Measurements from ENCODE around the gene POU5F2. TPM values are rescaled to one million over a fixed set of nuclear protein-coding genes. Genes with fewer than 3 reads are reported as not detected.

The POU5F2 gene
- total RNA-seq, 1 experiment from 2014 or later, result 0.07 TPM

GRCh38 chr5:93723681-93724080, 17.7 kb downstream of the POU5F2 start:
- no peak for DNase-seq
- H3K27me3 ChIP-seq, result no peaks in the 10 kb centered on the region

GRCh38 chr5:93723005-93723404, 18.4 kb downstream of the POU5F2 start:
- no peaks in the 10 kb centered on the region for H3K27me3 ChIP-seq
- no peak overlapping the region for H3K4me3 ChIP-seq
- H3K9me3 ChIP-seq, result no peaks in the 10 kb centered on the region
- no peak for DNase-seq
- H3K36me3 ChIP-seq, result no peaks in the 10 kb centered on the region

More at GRCh38 chr5:93723681-93724080, 17.7 kb downstream of the POU5F2 start:
- Histone ChIP-seq H3K4me3 (no peak overlapping the region), H3K9me3 (no peaks in the 10 kb centered on the region), H3K36me3 (no peaks in the 10 kb centered on the region)

- H3K4me3 ChIP-seq, result no peak overlapping the region
- no peak for DNase-seq
- no peaks in the 10 kb centered on the region for H3K9me3 ChIP-seq
- H3K27me3 ChIP-seq, result no peaks in the 10 kb centered on the region
- no peaks in the 10 kb centered on the region for H3K36me3 ChIP-seq
Measured at GRCh38 chr5:93722588-93722987, 18.8 kb downstream of the POU5F2 start.

GRCh38 chr5:93721511-93721910, 19.9 kb downstream of the POU5F2 start:
- Histone ChIP-seq H3K4me3 (no peak overlapping the region), H3K27me3 (no peaks in the 10 kb centered on the region), H3K36me3 (no peaks in the 10 kb centered on the region), H3K9me3 (no peaks in the 10 kb centered on the region)
- no peak for DNase-seq

GRCh38 chr5:93721071-93721470, 20.3 kb downstream of the POU5F2 start:
- DNase-seq, result no peak
- Histone ChIP-seq H3K9me3 (no peaks in the 10 kb centered on the region), H3K36me3 (no peaks in the 10 kb centered on the region), H3K4me3 (no peak overlapping the region), H3K27me3 (no peaks in the 10 kb centered on the region)

- Histone ChIP-seq H3K9me3 (no peaks in the 10 kb centered on the region), H3K27me3 (no peaks in the 10 kb centered on the region), H3K4me3 (no peak overlapping the region), H3K36me3 (no peaks in the 10 kb centered on the region)
- DNase-seq, result no peak
Measured at GRCh38 chr5:93717162-93717561, 24.2 kb downstream of the POU5F2 start.

GRCh38 chr5:93716453-93716852, 24.9 kb downstream of the POU5F2 start:
- Histone ChIP-seq H3K27me3 (no peaks in the 10 kb centered on the region), H3K4me3 (no peak overlapping the region), H3K36me3 (no peaks in the 10 kb centered on the region), H3K9me3 (no peaks in the 10 kb centered on the region)
- DNase-seq, result no peak

- Histone ChIP-seq H3K4me3 (no peak overlapping the region), H3K9me3 (no peaks in the 10 kb centered on the region), H3K36me3 (no peaks in the 10 kb centered on the region), H3K27me3 (no peaks in the 10 kb centered on the region)
- DNase-seq, result no peak
Measured at GRCh38 chr5:93715761-93716160, 25.6 kb downstream of the POU5F2 start.

- Histone ChIP-seq H3K27me3 (no peaks in the 10 kb centered on the region), H3K9me3 (no peaks in the 10 kb centered on the region), H3K36me3 (no peaks in the 10 kb centered on the region), H3K4me3 (no peak overlapping the region)
- DNase-seq, result no peak
Measured at GRCh38 chr5:93715327-93715726, 26.1 kb downstream of the POU5F2 start.

- H3K4me3 ChIP-seq, result no peak overlapping the region
- DNase-seq, result no peak
- no peaks in the 10 kb centered on the region for H3K9me3 ChIP-seq
- no peaks in the 10 kb centered on the region for H3K36me3 ChIP-seq
- no peaks in the 10 kb centered on the region for H3K27me3 ChIP-seq
Measured at GRCh38 chr5:93708442-93708841, 33.0 kb downstream of the POU5F2 start.

GRCh38 chr5:93705896-93706295, 35.5 kb downstream of the POU5F2 start:
- Histone ChIP-seq H3K4me3 (no peak overlapping the region), H3K27me3 (no peaks in the 10 kb centered on the region), H3K9me3 (no peaks in the 10 kb centered on the region), H3K36me3 (no peaks in the 10 kb centered on the region)
- no peak for DNase-seq

- Histone ChIP-seq H3K9me3 (no peaks in the 10 kb centered on the region), H3K36me3 (no peaks in the 10 kb centered on the region), H3K4me3 (no peak overlapping the region), H3K27me3 (no peaks in the 10 kb centered on the region)
- DNase-seq, result no peak
Measured at GRCh38 chr5:93704996-93705395, 36.4 kb downstream of the POU5F2 start.

GRCh38 chr5:93691997-93692396, 49.4 kb downstream of the POU5F2 start:
- H3K27me3 ChIP-seq, result no peaks in the 10 kb centered on the region
- DNase-seq, result no peak
- no peak overlapping the region for H3K4me3 ChIP-seq
- no peaks in the 10 kb centered on the region for H3K36me3 ChIP-seq
- peaks cover 12% of the 10 kb centered on the region; the same call in 1 of the 2 replicates for H3K9me3 ChIP-seq

Other genes starting within 250 kb of the POU5F2 start
- 8.1 and 15.1 TPM in 2 replicates for gene NR2F1-AS1, start 160.4 kb downstream of the POU5F2 start, total RNA-seq (2014; rRNA removed; shearing (Covaris generic); ENCODE audit: low replicate concordance)
- gene NR2F1, start 158.4 kb downstream of the POU5F2 start, total RNA-seq (2014; rRNA removed; shearing (Covaris generic); ENCODE audit: low replicate concordance), result 73.0 and 76.3 TPM in 2 replicates

Measured in MG63 (cell line).